ENCODE data around the gene LRRFIP1.

Gene LRRFIP1

DNA sequence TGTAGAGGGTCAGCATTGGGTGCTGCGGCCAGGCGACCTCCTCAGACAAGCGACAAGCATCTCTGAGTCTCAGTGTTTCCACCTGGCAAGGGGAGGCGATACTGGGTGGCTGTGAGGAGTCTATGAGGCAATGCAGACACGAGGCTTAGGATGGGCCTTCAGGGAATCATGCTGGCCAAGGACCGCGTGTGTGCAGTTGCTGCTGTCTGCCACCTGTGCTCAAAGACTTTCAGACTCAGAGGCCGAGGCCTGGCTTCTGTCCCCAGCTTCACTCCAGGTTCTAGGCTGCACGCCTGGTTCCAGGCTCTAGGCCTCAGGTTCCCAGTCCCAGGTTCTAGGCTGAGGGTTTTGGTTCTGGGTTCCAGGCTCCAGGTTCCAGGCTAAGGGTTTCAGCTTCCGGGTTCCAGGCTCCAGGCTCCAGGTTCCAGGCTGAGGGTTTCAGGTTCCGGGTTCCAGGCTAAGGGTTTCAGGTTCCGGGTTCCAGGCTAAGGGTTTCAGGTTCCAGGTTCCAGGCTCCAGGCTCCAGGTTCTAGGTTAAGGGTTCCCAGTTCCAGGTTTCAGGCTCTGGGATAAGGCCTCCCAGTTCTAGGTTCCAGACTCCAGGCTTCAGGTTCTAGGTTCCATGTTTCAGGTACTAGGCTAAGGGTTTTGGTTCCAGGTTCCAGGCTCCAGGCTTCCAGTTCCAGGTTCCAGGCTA lies 14.8 kb downstream of the LRRFIP1 start:
- Histone ChIP-seq H3K9me3 (ENCODE audit: control insufficient read depth, insufficient read depth, low read length) (no peaks in the 10 kb centered on the region), H3F3A (ENCODE audit: control insufficient read depth, insufficient read depth) (no peaks in the 10 kb centered on the region), H3K36me3 (ENCODE audit: control insufficient read depth, low read length) (no peaks in the 10 kb centered on the region), H3K4me3 (ENCODE audit: low read length) (no peak overlapping the region), H3K4me1 (ENCODE audit: control insufficient read depth, low read length) (peaks cover 6% of the 10 kb centered on the region; the same call in 1 of the 2 replicates), H4K20me1 (ENCODE audit: control insufficient read depth, insufficient read depth, low read depth, low read length) (no peaks in the 10 kb centered on the region), H3K9me2 (replicated peaks; ENCODE audit: control insufficient read depth, low read length) (no peaks in the 10 kb centered on the region), H3K27ac (ENCODE audit: low read depth, low read length) (no peak overlapping the region), H3K79me2 (ENCODE audit: control insufficient read depth, low read length) (no peaks in the 10 kb centered on the region), H3K27me3 (ENCODE audit: control insufficient read depth, low read length) (peaks cover 21% of the 10 kb centered on the region), H3K4me2 (ENCODE audit: low read length) (no peak overlapping the region)
- TF ChIP-seq, protein P1, sequence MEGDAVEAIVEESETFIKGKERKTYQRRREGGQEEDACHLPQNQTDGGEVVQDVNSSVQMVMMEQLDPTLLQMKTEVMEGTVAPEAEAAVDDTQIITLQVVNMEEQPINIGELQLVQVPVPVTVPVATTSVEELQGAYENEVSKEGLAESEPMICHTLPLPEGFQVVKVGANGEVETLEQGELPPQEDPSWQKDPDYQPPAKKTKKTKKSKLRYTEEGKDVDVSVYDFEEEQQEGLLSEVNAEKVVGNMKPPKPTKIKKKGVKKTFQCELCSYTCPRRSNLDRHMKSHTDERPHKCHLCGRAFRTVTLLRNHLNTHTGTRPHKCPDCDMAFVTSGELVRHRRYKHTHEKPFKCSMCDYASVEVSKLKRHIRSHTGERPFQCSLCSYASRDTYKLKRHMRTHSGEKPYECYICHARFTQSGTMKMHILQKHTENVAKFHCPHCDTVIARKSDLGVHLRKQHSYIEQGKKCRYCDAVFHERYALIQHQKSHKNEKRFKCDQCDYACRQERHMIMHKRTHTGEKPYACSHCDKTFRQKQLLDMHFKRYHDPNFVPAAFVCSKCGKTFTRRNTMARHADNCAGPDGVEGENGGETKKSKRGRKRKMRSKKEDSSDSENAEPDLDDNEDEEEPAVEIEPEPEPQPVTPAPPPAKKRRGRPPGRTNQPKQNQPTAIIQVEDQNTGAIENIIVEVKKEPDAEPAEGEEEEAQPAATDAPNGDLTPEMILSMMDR (IDR thresholded peaks at IDR 0.05; ENCODE audit: low read depth, low read length, poor library complexity, severe bottlenecking) = no peak
- TF ChIP-seq EZH2phosphoT487 (IDR thresholded peaks at IDR 0.05; ENCODE audit: borderline replicate concordance, low read length) = no peak

DNA sequence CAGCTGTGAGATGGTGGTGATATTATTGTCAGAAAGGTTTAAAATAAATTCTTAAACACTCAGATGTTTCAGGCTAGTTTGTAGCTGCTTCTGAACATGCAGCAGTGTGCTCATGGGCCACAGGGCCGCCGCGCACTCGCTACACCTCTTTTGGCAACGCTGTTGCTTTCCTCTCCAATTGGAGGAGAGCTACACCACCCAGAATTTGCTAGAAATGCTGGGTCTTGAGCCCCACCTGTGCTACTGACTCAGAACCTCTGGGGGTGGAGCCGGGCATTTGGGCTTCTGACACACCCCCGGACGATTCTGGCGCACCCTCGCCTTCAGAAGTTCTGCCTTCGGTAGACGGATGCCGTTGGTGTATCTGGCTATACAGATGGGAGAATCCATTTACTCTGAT lies 15.7 kb downstream of the LRRFIP1 start:
- Histone ChIP-seq H3K4me1 (ENCODE audit: control insufficient read depth, low read length) (peaks cover 6% of the 10 kb centered on the region; the same call in 1 of the 2 replicates), H3K4me2 (ENCODE audit: low read length) (no peak overlapping the region), H3K27ac (ENCODE audit: low read depth, low read length) (no peak overlapping the region), H3K36me3 (ENCODE audit: control insufficient read depth, low read length) (no peaks in the 10 kb centered on the region), H3F3A (ENCODE audit: control insufficient read depth, insufficient read depth) (no peaks in the 10 kb centered on the region), H3K27me3 (ENCODE audit: control insufficient read depth, low read length) (peaks cover 16% of the 10 kb centered on the region), H3K9me3 (ENCODE audit: control insufficient read depth, insufficient read depth, low read length) (no peaks in the 10 kb centered on the region), H4K20me1 (ENCODE audit: control insufficient read depth, insufficient read depth, low read depth, low read length) (no peaks in the 10 kb centered on the region), H3K79me2 (ENCODE audit: control insufficient read depth, low read length) (no peaks in the 10 kb centered on the region), H3K9me2 (replicated peaks; ENCODE audit: control insufficient read depth, low read length) (no peaks in the 10 kb centered on the region), H3K4me3 (ENCODE audit: low read length) (no peak overlapping the region)
- TF ChIP-seq, protein P1 (IDR thresholded peaks at IDR 0.05; ENCODE audit: low read depth, low read length, poor library complexity, severe bottlenecking) = no peak
- no peak for TF ChIP-seq EZH2phosphoT487 (IDR thresholded peaks at IDR 0.05; ENCODE audit: borderline replicate concordance, low read length)

DNA sequence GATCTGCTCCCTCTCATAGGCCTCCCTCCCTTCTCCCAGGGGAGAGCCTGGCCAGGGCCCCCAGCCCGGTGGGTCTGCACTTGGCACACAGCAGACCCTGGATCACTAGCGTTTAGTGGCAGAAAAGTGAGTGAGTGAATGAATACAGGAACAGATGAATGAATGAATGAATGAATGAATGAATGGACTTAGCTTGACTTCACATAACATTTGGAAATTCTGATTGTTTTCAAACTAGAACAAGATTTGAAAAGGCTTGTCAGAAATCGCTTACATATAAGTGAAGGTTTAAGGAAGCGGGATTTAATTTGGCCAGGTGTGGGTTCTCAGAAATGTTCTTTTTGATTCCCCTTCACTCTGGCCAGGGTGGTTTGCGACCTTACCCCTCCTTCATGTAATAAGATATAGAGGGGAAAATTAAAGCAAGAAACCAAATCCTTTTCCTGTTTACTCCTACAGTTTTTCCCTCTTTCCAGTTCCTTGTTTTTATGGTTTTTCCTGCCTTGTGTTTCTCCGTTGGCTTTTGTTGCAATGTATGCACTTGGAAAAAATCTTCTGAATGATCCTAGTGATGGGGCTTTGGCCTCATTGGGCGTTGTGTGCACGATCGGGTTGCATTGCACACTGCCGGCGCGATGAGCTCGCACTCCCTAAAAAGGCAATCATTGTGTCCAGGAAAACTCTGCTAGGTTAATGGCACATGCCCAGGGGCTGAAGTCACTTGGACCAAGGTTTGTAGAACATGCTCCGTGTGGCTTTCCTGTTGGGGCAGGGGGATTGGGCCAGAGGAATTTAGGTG lies 16.4 kb downstream of the LRRFIP1 start:
- H3K27ac ChIP-seq (ENCODE audit: low read depth, low read length) = no peak overlapping the region
- no peak overlapping the region for H3K4me2 ChIP-seq (ENCODE audit: low read length)
- H3K4me1 ChIP-seq (ENCODE audit: control insufficient read depth, low read length) = peaks cover 6% of the 10 kb centered on the region; the same call in 1 of the 2 replicates
- peaks cover 11% of the 10 kb centered on the region for H3K27me3 ChIP-seq (ENCODE audit: control insufficient read depth, low read length)
- H4K20me1 ChIP-seq (ENCODE audit: control insufficient read depth, insufficient read depth, low read depth, low read length) = no peaks in the 10 kb centered on the region
- no peaks in the 10 kb centered on the region for H3K9me3 ChIP-seq (ENCODE audit: control insufficient read depth, insufficient read depth, low read length)
- no peaks in the 10 kb centered on the region for H3K36me3 ChIP-seq (ENCODE audit: control insufficient read depth, low read length)
- H3K79me2 ChIP-seq (ENCODE audit: control insufficient read depth, low read length) = no peaks in the 10 kb centered on the region
- no peaks in the 10 kb centered on the region for H3K9me2 ChIP-seq (replicated peaks; ENCODE audit: control insufficient read depth, low read length)
- H3F3A ChIP-seq (ENCODE audit: control insufficient read depth, insufficient read depth) = no peaks in the 10 kb centered on the region
- no peak overlapping the region for H3K4me3 ChIP-seq (ENCODE audit: low read length)
- TF ChIP-seq EZH2phosphoT487 (IDR thresholded peaks at IDR 0.05; ENCODE audit: borderline replicate concordance, low read length) = no peak
- TF ChIP-seq, protein P1 (IDR thresholded peaks at IDR 0.05; ENCODE audit: low read depth, low read length, poor library complexity, severe bottlenecking) = no peak
